Liver (tissue), 9 donors: Measurements from ENCODE around the gene CPA5. TPM values are rescaled to one million over a fixed set of nuclear protein-coding genes. Genes with fewer than 3 reads are reported as not detected.

Experiments used
- DNase-seq: peaks from one replicate; pipeline ENCODE4 v3.0.0-alpha.2; 2017; ENCODE audit warnings: low spot score
- H3K27ac ChIP-seq, 2 donors: one replicate each; pipeline ENCODE4 v1.7.0; 2013; ENCODE audit warnings: inconsistent platforms in 2 of 2, low read length in 2 of 2, control low read depth in 1 of 2, low read depth in 1 of 2, mild to moderate bottlenecking in 1 of 2
- H3K27me3 ChIP-seq, 4 donors: one replicate each; pipeline versions ENCODE4 v1.6.1 to v1.7.0; 2013; ENCODE audit warnings: low read length in 3 of 4, inconsistent platforms in 1 of 4, mild to moderate bottlenecking in 1 of 4, moderate library complexity in 1 of 4; ENCODE audit not compliant: control insufficient read depth in 4 of 4, insufficient read depth in 4 of 4
- H3K36me3 ChIP-seq, 4 donors: one replicate each; pipeline versions ENCODE4 v1.6.1 to v1.7.0; 2013; ENCODE audit warnings: low read length in 3 of 4, mild to moderate bottlenecking in 3 of 4, low read depth in 1 of 4, moderate library complexity in 1 of 4; ENCODE audit not compliant: control insufficient read depth in 4 of 4, insufficient read depth in 3 of 4
- H3K4me1 ChIP-seq, 4 donors: one replicate each; pipeline versions ENCODE4 v1.6.1 to v1.7.0; 2013; ENCODE audit warnings: low read length in 3 of 4, mild to moderate bottlenecking in 3 of 4, moderate library complexity in 1 of 4; ENCODE audit not compliant: control insufficient read depth in 4 of 4, insufficient read depth in 4 of 4
- H3K4me3 ChIP-seq, 3 donors: one replicate each; pipeline versions ENCODE4 v1.6.1 to v1.7.0; 2013; ENCODE audit warnings: low read length in 3 of 3, control low read depth in 1 of 3, low read depth in 1 of 3, mild to moderate bottlenecking in 1 of 3
- H3K9ac ChIP-seq, 2 donors: one replicate each; pipeline ENCODE4 v1.7.0; 2013; ENCODE audit warnings: low read length in 2 of 2, mild to moderate bottlenecking in 2 of 2, moderate library complexity in 2 of 2, control low read depth in 1 of 2, low read depth in 1 of 2
- H3K9me3 ChIP-seq, 4 donors: one replicate each; pipeline versions ENCODE4 v1.6.1 to v1.7.0; 2013; ENCODE audit warnings: low read length in 3 of 4; ENCODE audit not compliant: control insufficient read depth in 4 of 4
- EGR1 ChIP-seq, 2 donors: IDR thresholded peaks; 2 replicates each; pipeline ENCODE4 v1.6.1; 2016 to 2018; ENCODE audit warnings: antibody characterized with exemption in 2 of 2, low read depth in 2 of 2
- FOXA1 ChIP-seq: IDR thresholded peaks from 2 replicates; pipeline ENCODE4 v1.6.1; 2016; ENCODE audit warnings: antibody characterized with exemption
- FOXA2 ChIP-seq: IDR thresholded peaks from 2 replicates; pipeline ENCODE4 v1.6.1; 2016; ENCODE audit warnings: antibody characterized with exemption
- GABPA ChIP-seq, 2 donors: IDR thresholded peaks in 1 of 2; conservative IDR thresholded peaks in 1 of 2; 2 replicates each; pipeline ENCODE4 v1.6.1; 2016; ENCODE audit warnings: antibody characterized with exemption in 2 of 2, mild to moderate bottlenecking in 1 of 2, moderate library complexity in 1 of 2
- HNF4A ChIP-seq, 2 donors: conservative IDR thresholded peaks; 2 replicates each; pipeline ENCODE4 v1.6.1; 2016; ENCODE audit warnings: antibody characterized with exemption in 2 of 2, mild to moderate bottlenecking in 2 of 2
- HNF4G ChIP-seq: IDR thresholded peaks from 2 replicates; pipeline ENCODE4 v1.6.1; 2016; ENCODE audit warnings: antibody characterized with exemption
- JUND ChIP-seq, 2 donors: IDR thresholded peaks; 2 replicates each; pipeline ENCODE4 v1.6.1; 2016; ENCODE audit warnings: antibody characterized with exemption in 2 of 2
- NR2F2 ChIP-seq: IDR thresholded peaks from 2 replicates; pipeline ENCODE4 v1.6.1; 2016; ENCODE audit warnings: antibody characterized with exemption
- RAD21 ChIP-seq, 2 donors: IDR thresholded peaks; 2 replicates each; pipeline ENCODE4 v1.6.1; 2016; ENCODE audit warnings: antibody characterized with exemption in 2 of 2, mild to moderate bottlenecking in 2 of 2
- RXRA ChIP-seq, 2 donors: IDR thresholded peaks; 2 replicates each; pipeline ENCODE4 v1.6.1; 2017 to 2018; ENCODE audit warnings: antibody characterized with exemption in 2 of 2, mild to moderate bottlenecking in 1 of 2
- SP1 ChIP-seq: IDR thresholded peaks from 2 replicates; pipeline ENCODE4 v1.6.1; 2018; ENCODE audit warnings: antibody characterized with exemption, mild to moderate bottlenecking
- TAF1 ChIP-seq: conservative IDR thresholded peaks from 2 replicates; pipeline ENCODE4 v1.6.1; 2016; ENCODE audit warnings: antibody characterized with exemption, mild to moderate bottlenecking
- YY1 ChIP-seq: IDR thresholded peaks from 2 replicates; pipeline ENCODE4 v1.6.1; 2016; ENCODE audit warnings: antibody characterized with exemption, mild to moderate bottlenecking
- WGBS: extraction: QIAGEN DNeasy Blood & Tissue Kit; methylation state at CpG from one replicate; pipeline ENCODE4 v1.1.7; 2013; 5-methylcytosine and 5-hydroxymethylcytosine counted together
- polyA plus RNA-seq, 2 donors: library from polyadenylated mRNA; stranded (reverse) in 1 of 2; unstranded in 1 of 2; fragments of 200-250 nt in 1 of 2; fragments of >200 nt in 1 of 2; fragmentation: Nextera tagmentation in 1 of 2; extraction: Ambion mirVana in 1 of 2; gene quantifications; one replicate each; pipeline versions ENCODE4 v1.2.1 to v1.2.3, GENCODE V29; 2013 to 2015
- total RNA-seq, 2 donors: library from RNA; depleted of rRNA; stranded (reverse); fragments of >200 nt; gene quantifications; one replicate each; pipeline ENCODE4 v1.2.3, GENCODE V29; 2014
- TF ChIP-seq, protein P1 (sequence below): IDR thresholded peaks from 2 replicates; pipeline ENCODE4 v1.6.1; 2016; ENCODE audit warnings: antibody characterized with exemption
- TF ChIP-seq, protein P2 (sequence below): IDR thresholded peaks from 2 replicates; pipeline ENCODE4 v1.6.1; 2016; ENCODE audit warnings: antibody characterized with exemption
- TF ChIP-seq, protein P3 (sequence below): IDR thresholded peaks from 2 replicates; pipeline ENCODE4 v1.6.1; 2016; ENCODE audit warnings: antibody characterized with exemption
- TF ChIP-seq, protein P4 (sequence below): IDR thresholded peaks from 2 replicates; pipeline ENCODE4 v1.6.1; 2016; ENCODE audit warnings: antibody characterized with exemption, mild to moderate bottlenecking
- TF ChIP-seq, protein P5 (sequence below): fragments of 150-350 bp; IDR thresholded peaks from 2 replicates; pipeline ENCODE4 v1.5.1; 2017; ENCODE audit warnings: improper control_type of control experiment, low read depth, low read length; ENCODE audit not compliant: missing input control
- donor health status: healthy.
- donor health status: healthy.
- donor health status: healthy.
- donor health status: healthy.
- donor health status: healthy.

The CPA5 gene
- total and polyA plus RNA-seq, 4 donors: 0.33 TPM; not detected in 3

DNA sequence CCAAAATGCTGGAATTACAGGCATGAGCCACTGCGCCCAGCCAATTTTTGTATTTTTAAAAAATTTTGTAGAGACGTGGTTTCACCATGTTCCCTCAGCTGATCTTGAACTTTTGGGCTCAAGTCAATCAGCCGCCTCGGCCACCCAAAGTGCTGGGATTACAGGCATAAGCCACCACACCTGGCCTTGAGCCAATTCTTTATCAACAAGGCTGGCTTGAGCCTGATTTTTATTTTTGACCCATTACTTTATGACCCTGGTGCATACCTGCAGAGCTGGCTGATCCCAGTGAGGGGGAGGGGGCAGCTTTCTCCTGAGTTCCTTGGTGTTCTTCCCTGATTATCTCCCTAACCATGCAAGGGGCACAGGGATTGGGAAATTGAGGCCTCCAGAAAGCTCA, 19.8 kb downstream of the CPA5 start (continued):
- TF ChIP-seq, protein P1, sequence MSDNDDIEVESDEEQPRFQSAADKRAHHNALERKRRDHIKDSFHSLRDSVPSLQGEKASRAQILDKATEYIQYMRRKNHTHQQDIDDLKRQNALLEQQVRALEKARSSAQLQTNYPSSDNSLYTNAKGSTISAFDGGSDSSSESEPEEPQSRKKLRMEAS: no peak
- no peak for TF ChIP-seq TAF1
- no peak for TF ChIP-seq RAD21 (IDR thresholded peaks at IDR 0.05)
- TF ChIP-seq RXRA (IDR thresholded peaks at IDR 0.05): no peak
- no peak for TF ChIP-seq NR2F2
- no peak for TF ChIP-seq JUND (IDR thresholded peaks at IDR 0.05)

DNA sequence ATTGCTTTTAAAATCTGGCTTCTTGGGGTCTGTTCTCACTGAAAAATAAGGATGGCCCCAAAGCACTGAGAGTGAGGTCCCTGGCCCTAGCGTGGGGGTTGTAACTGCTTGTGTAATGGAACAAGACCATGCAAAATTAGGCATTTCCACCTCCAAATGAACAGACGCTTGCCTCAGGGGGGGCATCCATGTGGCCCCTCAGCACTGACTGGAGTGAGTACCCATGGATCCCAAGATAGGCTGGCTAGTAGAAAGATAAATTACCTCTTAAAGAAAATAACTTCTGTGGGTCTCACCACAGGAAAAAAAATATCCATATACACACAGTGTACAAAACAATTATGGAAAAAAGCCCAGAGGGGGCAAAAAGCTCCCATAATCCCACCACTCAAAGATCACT, 20.5 kb downstream of the CPA5 start:
- Histone ChIP-seq H3K4me3 (no peak overlapping the region), H3K4me1 (peaks cover 0 to 8% (median 0%) of the 10 kb centered on the region in 4 donors), H3K9ac (no peak overlapping the region), H3K27me3 (no peaks in the 10 kb centered on the region), H3K27ac (no peak overlapping the region), H3K36me3 (no peaks in the 10 kb centered on the region), H3K9me3 (no peaks in the 10 kb centered on the region)
- TF ChIP-seq, protein P2, sequence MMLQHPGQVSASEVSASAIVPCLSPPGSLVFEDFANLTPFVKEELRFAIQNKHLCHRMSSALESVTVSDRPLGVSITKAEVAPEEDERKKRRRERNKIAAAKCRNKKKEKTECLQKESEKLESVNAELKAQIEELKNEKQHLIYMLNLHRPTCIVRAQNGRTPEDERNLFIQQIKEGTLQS: no peak
- no peak for TF ChIP-seq TAF1
- TF ChIP-seq, protein P3, sequence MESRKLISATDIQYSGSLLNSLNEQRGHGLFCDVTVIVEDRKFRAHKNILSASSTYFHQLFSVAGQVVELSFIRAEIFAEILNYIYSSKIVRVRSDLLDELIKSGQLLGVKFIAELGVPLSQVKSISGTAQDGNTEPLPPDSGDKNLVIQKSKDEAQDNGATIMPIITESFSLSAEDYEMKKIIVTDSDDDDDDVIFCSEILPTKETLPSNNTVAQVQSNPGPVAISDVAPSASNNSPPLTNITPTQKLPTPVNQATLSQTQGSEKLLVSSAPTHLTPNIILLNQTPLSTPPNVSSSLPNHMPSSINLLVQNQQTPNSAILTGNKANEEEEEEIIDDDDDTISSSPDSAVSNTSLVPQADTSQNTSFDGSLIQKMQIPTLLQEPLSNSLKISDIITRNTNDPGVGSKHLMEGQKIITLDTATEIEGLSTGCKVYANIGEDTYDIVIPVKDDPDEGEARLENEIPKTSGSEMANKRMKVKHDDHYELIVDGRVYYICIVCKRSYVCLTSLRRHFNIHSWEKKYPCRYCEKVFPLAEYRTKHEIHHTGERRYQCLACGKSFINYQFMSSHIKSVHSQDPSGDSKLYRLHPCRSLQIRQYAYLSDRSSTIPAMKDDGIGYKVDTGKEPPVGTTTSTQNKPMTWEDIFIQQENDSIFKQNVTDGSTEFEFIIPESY: no peak
- no peak for TF ChIP-seq SP1
- no peak for TF ChIP-seq HNF4G
- no peak for TF ChIP-seq RAD21 (IDR thresholded peaks at IDR 0.05)
- no peak for TF ChIP-seq FOXA1
- TF ChIP-seq EGR1 (IDR thresholded peaks at IDR 0.05; ENCODE audit: low read depth in 2 of 2): no peak
- no peak for TF ChIP-seq NR2F2
- TF ChIP-seq, protein P4, sequence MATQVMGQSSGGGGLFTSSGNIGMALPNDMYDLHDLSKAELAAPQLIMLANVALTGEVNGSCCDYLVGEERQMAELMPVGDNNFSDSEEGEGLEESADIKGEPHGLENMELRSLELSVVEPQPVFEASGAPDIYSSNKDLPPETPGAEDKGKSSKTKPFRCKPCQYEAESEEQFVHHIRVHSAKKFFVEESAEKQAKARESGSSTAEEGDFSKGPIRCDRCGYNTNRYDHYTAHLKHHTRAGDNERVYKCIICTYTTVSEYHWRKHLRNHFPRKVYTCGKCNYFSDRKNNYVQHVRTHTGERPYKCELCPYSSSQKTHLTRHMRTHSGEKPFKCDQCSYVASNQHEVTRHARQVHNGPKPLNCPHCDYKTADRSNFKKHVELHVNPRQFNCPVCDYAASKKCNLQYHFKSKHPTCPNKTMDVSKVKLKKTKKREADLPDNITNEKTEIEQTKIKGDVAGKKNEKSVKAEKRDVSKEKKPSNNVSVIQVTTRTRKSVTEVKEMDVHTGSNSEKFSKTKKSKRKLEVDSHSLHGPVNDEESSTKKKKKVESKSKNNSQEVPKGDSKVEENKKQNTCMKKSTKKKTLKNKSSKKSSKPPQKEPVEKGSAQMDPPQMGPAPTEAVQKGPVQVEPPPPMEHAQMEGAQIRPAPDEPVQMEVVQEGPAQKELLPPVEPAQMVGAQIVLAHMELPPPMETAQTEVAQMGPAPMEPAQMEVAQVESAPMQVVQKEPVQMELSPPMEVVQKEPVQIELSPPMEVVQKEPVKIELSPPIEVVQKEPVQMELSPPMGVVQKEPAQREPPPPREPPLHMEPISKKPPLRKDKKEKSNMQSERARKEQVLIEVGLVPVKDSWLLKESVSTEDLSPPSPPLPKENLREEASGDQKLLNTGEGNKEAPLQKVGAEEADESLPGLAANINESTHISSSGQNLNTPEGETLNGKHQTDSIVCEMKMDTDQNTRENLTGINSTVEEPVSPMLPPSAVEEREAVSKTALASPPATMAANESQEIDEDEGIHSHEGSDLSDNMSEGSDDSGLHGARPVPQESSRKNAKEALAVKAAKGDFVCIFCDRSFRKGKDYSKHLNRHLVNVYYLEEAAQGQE: no peak
- no peak for TF ChIP-seq FOXA2
- TF ChIP-seq GABPA (IDR thresholded peaks at IDR 0.05 in 1 of 2, conservative IDR thresholded peaks at IDR 0.05 in 1 of 2): no peak
- no peak for TF ChIP-seq RXRA (IDR thresholded peaks at IDR 0.05)
- TF ChIP-seq, protein P5, sequence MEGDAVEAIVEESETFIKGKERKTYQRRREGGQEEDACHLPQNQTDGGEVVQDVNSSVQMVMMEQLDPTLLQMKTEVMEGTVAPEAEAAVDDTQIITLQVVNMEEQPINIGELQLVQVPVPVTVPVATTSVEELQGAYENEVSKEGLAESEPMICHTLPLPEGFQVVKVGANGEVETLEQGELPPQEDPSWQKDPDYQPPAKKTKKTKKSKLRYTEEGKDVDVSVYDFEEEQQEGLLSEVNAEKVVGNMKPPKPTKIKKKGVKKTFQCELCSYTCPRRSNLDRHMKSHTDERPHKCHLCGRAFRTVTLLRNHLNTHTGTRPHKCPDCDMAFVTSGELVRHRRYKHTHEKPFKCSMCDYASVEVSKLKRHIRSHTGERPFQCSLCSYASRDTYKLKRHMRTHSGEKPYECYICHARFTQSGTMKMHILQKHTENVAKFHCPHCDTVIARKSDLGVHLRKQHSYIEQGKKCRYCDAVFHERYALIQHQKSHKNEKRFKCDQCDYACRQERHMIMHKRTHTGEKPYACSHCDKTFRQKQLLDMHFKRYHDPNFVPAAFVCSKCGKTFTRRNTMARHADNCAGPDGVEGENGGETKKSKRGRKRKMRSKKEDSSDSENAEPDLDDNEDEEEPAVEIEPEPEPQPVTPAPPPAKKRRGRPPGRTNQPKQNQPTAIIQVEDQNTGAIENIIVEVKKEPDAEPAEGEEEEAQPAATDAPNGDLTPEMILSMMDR: no peak
- no peak for TF ChIP-seq HNF4A (conservative IDR thresholded peaks at IDR 0.05)
- no peak for TF ChIP-seq JUND (IDR thresholded peaks at IDR 0.05)
- TF ChIP-seq, protein P1: no peak
- no peak for TF ChIP-seq YY1
- DNase-seq: no peak
- WGBS: 87% methylated on average over 2 of the region's 2 CpGs
